Neural progenitor cell (in vitro differentiated cells): ENCODE measurements around the gene RHBDL1.
"Not testable (repeated sequence)": the region's sequence is repeated elsewhere in the genome, so short reads cannot be mapped to it uniquely, and the experiment has no call there.

ENCODE experiments used
- EZH2phosphoT487 ChIP-seq: fragments of 200-600 bp; sonication (generic); IDR thresholded peaks from 2 replicates; pipeline ENCODE4 v1.6.1; 2017; ENCODE audit warnings: antibody characterized with exemption
- TF ChIP-seq, protein P1 (sequence below): fragments of 200-600 bp; sonication (generic); IDR thresholded peaks from 2 replicates; pipeline ENCODE4 v1.5.1; 2017; ENCODE audit warnings: antibody characterized with exemption, mild to moderate bottlenecking

DNA sequence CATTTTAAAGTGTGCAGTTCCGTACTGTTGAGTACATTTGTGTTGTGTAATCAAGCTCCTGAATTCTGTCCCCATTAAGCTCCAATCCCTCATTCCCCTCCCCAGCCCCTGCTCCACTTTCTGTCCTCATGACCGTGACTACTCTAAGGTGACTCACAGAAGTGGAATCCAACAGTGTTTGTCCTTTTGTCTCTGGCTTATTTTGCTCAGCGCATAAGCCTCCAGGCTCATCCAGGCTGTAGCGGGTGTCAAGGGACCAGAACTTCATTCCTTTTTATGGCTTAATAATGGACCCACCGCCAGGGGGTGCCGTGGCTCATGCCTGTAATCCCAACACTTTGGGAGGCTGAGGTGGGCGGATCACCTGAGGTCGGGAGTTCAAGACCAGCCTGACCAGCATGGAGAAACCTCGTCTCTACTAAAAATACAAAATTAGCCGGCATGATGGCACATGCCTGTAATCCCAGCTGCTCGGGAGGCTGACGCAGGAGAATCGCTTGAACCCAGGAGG lies 37.3 kb downstream of the RHBDL1 start:
- not testable (repeated sequence) for TF ChIP-seq EZH2phosphoT487
- TF ChIP-seq, protein P1, sequence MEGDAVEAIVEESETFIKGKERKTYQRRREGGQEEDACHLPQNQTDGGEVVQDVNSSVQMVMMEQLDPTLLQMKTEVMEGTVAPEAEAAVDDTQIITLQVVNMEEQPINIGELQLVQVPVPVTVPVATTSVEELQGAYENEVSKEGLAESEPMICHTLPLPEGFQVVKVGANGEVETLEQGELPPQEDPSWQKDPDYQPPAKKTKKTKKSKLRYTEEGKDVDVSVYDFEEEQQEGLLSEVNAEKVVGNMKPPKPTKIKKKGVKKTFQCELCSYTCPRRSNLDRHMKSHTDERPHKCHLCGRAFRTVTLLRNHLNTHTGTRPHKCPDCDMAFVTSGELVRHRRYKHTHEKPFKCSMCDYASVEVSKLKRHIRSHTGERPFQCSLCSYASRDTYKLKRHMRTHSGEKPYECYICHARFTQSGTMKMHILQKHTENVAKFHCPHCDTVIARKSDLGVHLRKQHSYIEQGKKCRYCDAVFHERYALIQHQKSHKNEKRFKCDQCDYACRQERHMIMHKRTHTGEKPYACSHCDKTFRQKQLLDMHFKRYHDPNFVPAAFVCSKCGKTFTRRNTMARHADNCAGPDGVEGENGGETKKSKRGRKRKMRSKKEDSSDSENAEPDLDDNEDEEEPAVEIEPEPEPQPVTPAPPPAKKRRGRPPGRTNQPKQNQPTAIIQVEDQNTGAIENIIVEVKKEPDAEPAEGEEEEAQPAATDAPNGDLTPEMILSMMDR: peak; percentile 61
